Stimulated activated CD4-positive, alpha-beta T cell treated with anti-CD3 and anti-CD28 coated beads, Interleukin-2, amount 100 ng/mL, for 4 hours (primary cell): ENCODE results near the gene CXCL16.

Source experiments
- DNase-seq: peaks from one replicate; pipeline ENCODE4 v3.0.0-alpha.2; 2020; ENCODE audit warnings: low read depth

Gene CXCL16

GRCh38 chr17:4751932-4752331, 12.2 kb upstream of the CXCL16 start:
- DNase-seq = no peak

DNA sequence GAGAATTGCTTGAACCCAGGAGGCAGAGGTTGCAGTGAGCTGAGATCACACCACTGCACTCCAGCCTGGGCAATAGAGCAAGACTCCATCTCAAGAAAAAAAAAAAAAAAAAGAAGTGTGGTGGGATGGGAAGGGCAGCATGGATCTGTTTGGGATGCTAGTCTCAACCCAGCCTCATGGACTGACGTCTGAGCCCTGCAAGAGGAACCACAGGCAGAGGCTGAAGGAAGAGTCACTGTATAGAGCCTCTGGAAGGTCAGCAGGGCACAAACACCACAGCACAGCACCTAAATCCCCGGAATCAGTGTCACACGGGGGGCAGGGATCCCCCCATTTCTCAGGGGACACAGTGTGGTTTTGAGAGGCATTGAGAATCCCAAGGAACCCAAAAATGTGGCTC, 10.9 kb upstream of the CXCL16 start:
- no peak for DNase-seq

DNA sequence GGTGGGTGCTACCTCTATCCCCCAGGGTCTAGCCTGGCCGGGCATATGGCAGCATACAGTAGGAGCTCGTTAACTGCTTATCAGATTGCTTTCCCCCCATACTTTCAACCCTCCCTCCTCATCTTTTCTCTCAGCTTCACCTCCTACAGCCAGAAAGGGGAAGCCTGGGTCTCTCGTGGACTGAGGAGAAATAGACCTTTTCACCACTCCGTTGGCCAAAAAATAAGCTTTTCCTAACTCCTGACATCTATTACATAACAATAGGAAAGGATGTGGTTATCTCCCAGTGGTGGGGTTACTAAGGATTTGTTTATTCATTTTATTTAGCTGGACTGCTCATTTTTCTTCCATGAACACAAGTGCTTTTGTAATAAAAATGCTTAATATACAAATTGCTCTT, 9.0 kb upstream of the CXCL16 start:
- DNase-seq = no peak

DNA sequence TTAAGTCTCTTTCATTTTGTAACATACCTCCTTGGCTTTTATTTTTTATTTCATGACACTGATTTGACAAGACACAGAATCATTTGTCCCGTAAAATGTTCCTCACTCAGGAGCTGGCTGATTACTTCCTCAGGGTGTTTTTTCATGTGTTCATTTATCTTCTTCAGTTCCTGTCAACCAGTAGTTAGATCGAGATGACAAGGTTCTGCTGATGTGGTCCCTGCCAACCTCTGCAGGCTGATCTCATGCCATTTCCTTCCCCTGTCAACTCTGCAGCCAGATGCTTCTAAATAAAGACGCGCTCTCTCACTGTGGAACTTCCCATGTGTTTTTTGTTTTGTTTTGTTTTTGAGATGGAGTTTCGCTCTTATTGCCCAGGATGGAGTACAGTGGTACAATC, 8.1 kb upstream of the CXCL16 start:
- no peak for DNase-seq

DNA sequence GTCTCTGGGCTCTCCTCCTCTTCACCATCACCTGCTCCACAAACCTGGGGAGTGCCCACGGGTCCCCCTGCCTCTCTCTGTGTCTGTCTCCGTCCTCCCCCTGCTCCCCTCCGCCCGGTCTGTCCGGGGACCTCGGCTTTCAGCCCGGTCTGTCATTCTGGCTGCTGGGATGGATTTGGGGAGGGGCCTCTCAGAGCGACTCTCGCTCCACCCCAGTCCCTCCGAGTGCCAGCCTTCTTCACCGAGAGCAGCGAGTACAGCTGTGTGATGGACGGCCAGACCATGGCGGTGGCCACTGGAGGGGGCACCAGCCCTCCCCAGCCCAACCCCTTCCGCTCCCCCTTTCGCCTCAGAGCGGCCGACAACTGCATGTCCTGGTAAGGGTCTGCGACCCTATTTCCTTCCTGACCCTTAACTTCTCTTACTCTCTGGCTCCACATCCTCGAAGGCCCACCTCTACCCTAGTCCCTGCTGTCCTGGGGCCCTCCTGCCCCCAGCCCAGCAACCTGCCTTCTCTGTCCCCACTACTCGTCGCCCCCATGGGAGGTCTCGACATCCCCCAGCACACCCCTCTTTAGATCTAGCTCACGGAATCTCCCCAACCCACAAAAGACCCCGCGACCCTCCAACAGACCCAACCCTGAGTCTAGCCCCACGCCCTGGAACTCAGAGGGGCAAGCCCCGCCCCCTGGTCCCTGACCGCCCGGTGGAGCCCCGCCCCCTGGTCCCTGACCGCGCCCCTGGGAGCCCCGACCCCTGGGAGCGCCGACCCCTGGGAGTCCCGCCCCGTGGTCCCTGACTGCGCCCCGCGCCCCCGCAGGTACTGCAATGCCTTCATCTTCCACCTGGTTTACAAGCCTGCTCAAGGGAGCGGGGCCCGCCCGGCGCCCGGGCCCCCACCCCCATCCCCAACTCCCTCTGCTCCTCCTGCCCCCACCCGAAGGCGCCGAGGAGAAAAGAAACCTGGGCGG, 5.6 kb upstream of the CXCL16 start:
- no peak for DNase-seq

DNA sequence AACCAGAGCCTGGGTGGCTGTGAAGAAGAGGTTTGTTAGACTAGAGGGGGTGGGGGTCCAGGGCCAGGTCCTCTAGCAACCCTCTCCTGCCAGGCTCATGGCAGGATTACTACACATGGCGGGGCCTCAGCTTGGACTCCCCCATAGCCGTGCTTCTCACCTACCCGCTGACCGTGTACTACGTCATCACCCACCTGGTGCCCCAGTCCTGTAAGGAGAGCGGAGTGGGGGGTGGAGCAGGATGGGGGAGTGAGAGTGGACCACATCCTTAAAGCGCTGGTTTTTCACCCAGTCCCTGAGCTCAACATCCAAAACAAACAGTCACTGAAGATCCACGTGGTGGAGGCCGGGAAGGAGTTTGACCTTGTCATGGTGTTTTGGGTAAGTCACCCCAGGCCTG, 4.2 kb upstream of the CXCL16 start:
- no peak for DNase-seq

GRCh38 chr17:4743216-4743615, 3.5 kb upstream of the CXCL16 start:
- DNase-seq = no peak

DNA sequence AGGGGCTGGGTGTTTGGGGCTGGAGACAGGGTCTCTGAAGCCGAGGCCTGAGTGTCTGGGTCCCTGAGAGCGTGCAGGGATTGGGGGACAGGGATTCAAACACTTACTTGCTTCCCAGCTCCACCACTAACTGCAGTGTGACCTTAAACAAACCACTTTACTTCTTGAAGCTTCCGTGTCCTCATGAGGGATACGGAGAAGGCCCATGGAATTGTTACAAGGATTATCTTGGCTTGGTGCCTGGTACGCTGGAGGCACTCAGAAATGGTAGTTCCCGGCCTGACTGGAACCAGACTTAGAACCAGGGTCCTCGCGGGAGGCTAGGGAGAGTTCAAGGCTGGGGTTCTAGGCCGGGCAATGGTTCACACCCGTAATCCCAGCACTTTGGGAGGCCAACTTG, 2.9 kb upstream of the CXCL16 start:
- DNase-seq = no peak

- no peak for DNase-seq
These were observed 2.4 kb upstream of the CXCL16 start for GRCh38 chr17:4742133-4742532.

DNA sequence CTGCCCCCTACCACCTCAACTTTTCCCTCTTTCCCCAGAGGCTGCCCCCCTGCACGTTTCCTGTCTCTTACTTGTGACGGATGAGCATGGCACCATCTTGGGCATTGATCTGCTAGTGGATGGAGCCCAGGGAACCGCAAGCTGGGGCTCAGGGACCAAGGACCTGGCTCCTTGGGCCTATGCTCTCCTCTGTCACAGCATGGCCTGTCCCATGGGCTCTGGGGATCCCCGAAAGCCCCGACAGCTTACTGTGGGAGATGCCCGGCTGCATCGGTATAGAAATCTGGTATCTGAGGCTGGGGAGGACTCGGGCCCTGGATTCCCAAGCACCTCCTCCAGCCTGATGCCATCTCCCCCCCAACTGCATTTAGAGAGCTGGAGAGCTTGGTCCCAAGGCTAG, 1.8 kb upstream of the CXCL16 start:
- no peak for DNase-seq

DNA sequence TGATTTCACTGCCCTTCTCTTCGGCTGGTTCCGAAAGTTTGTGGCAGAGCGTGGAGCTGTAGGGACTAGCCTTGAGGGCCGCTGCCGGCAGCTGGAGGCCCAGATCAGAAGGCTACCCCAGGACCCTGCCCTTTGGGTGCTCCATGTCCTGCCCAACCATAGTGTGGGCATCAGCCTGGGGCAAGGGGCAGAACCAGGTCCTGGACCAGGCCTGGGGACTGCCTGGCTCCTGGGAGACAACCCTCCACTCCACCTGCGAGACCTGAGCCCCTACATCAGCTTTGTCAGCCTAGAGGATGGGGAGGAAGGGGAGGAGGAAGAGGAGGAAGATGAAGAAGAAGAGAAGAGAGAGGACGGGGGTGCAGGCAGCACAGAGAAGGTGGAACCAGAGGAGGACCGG, 856 bp upstream of the CXCL16 start:
- DNase-seq = no peak

DNA sequence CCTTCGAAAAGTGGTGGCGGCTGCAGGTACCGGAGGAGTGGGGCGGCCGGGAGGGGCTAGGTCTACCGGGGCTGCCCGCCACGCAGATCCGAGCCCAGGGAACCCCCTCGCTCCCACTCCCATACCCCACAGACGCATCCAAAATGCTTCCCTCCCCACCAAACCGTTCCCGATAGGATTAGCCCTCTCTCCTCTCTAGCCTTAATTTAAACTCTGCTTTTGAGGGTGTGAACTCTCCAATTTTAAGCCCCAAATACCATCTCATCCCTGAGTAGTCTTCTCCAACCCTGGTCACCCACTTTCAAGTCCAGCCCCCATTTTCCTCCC, 260 bp upstream of the CXCL16 start:
- no peak for DNase-seq

GRCh38 chr17:4738136-4739121, 1.3 kb downstream of the CXCL16 start:
- no peak for DNase-seq

- DNase-seq = no peak
These were observed 3.7 kb downstream of the CXCL16 start for GRCh38 chr17:4735876-4736651.

DNA sequence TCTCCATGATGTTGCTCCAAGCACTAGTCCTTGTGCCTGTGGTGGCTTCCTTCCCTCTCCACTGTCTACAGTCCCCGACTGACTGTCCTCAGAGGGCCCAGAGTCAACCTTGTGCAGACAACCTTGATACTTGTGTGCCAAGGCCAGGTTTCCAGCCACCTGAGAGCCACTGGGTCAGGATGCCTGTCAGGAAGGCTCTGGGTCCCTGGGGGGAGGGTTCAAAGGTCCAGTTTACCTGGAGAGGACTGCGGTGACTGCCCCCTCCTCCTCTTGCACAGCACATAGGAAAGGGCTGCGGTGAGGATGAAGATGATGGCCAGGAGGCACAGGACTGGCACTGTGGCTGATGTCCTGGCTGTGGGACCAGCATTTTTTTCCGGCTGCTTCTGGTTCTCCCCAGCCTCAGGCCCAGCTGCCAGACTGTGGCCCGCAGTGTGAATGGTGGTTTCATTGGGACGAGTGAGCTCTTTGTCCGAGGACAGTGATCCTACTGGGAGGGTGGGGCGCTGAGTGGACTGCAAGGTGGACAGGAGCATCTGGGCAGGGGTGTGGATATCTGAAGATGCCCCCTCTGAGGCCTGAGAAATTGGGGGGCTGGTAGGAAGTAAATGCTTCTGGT, 4.8 kb downstream of the CXCL16 start:
- DNase-seq = no peak

GRCh38 chr17:4733073-4733531, 6.6 kb downstream of the CXCL16 start:
- DNase-seq = no peak

DNA sequence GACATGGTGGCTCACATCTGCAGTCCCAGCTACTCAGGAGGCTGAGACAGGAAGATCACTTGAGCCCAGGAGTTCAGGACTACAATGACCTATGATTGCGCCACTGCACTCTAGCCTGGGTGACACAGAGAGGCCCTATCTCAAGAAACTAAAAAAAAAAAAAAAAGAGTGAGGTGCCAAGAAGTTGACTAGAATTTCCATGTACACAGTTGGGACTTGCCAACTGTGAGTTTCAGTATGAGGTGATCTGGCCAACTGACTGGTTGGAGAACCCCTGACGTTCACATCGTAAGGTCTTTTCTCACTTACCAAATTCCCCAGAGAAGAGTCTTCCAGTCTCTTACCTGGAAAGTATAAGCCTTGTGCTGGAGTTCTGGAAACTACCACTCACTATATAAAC, 11.6 kb downstream of the CXCL16 start:
- no peak for DNase-seq

- DNase-seq = no peak
These were observed 13.9 kb downstream of the CXCL16 start for GRCh38 chr17:4725646-4726310.

- DNase-seq = no peak
These were observed 15.1 kb downstream of the CXCL16 start for GRCh38 chr17:4724650-4725049.

DNA sequence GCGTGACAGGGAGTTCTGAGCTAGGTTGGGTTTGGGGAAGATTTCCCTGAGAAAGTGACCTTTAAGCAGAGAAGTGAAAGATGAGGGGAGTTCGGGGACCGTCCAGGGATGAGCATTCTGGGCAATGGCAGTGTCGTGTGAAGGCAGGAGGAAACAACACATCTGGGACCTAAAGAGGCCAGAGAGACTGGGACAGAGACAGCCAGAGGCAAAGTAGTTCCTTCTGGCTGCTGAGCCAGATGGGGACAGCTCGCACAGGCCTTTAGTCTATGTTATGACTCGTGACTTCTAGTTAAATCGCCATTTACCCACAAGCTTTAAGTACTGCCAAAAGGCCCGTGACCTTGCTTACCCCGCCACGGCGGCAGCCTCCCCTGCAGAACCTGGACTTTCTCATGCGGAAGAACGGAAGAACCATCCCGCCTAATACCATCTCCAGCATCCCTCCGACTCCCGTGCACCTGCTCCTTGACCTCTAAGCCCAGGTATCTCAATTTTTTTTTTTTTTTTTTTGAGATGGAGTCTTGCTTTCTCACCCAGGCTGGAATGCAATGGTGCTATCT, 17.0 kb downstream of the CXCL16 start:
- no peak for DNase-seq
